ENCODE measurements around the gene KAZN. TPM values are rescaled to one million over a fixed set of nuclear protein-coding genes. Genes with fewer than 3 reads are reported as not detected.

Gene KAZN
- polyA plus RNA-seq, 2 of the 4 experiments (the other 2 are of a cell fraction) = 1.3 to 1.9 TPM

DNA sequence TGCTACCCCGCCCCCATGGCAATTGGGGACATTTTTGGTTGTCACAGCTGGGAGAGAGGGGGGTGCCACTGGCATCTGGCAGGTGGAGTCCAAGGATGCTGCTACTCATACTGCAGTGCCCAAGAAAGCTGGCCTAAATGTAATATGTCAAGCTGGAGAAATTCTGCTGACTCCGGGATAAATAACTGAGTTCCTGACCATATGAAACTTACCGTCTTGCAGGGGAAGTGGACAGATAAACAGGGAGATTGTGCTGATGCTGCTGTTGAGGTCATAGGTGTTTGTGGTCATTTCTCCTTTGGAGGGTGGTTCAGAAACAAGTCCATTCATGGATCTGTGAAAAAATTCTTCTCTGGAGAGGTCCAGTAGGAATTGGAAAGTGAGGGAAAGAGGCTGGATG is 54.4 kb downstream of the KAZN start:
- FAIRE-seq (no peak), ATAC-seq (no peak), DNase-seq (ENCODE audit: low read depth in 1 of 2, low spot score in 1 of 2) (no peak)
- no peak overlapping the region for H3K27ac ChIP-seq
- TF ChIP-seq MAFK (IDR thresholded peaks at IDR 0.05; ENCODE audit: partially characterized antibody) = peak; percentile 73
- TF ChIP-seq, protein P1, sequence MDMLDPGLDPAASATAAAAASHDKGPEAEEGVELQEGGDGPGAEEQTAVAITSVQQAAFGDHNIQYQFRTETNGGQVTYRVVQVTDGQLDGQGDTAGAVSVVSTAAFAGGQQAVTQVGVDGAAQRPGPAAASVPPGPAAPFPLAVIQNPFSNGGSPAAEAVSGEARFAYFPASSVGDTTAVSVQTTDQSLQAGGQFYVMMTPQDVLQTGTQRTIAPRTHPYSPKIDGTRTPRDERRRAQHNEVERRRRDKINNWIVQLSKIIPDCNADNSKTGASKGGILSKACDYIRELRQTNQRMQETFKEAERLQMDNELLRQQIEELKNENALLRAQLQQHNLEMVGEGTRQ (IDR thresholded peaks at IDR 0.05) = no peak
- TF ChIP-seq FOXS1 (CRISPR knock-in tag; IDR thresholded peaks at IDR 0.05) = no peak
- TF ChIP-seq HDAC2 (IDR thresholded peaks at IDR 0.05) = no peak
- no peak for TF ChIP-seq KDM1A (IDR thresholded peaks at IDR 0.05; ENCODE audit: low read depth)
- H3K4me3 ChIP-seq = no peak overlapping the region
- no peaks in the 10 kb centered on the region for H3K9me3 ChIP-seq
- POLR2A ChIA-PET = no interaction called here
- WGBS (ENCODE audit: missing lambda C conversion rate) = 15% methylated on average over 3 of the region's 3 CpGs
- H3K4me1 ChIP-seq = no peaks in the 10 kb centered on the region
- H3K4me2 ChIP-seq = no peak overlapping the region
- CTCF ChIA-PET = no interaction called here

DNA sequence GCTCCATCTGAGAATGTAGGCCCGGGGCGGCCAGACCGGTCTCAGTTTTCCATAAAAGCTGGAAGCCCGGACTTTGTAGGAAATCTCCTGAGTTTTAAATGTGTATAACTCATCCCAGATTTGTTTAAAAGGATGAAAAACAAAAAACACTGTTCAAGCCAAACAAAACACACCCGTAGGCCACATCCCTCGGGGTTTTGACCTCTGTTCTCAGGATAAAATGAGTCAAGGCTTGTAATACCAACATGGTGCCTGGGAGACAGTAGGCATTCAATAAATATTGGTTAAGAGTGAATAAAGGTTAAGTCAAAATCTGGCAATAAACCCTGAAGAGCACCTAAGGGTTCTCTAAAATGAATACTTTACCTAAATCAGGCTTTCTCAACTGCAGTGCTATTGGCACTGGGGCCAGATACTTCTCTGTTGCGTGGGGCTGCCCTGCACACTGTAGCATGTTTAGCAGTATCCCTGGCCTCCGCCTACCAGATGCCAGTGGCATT is 55.0 kb downstream of the KAZN start:
- TF ChIP-seq HEYL (CRISPR knock-in tag; IDR thresholded peaks at IDR 0.05) = no peak
- TF ChIP-seq ZFP36 (IDR thresholded peaks at IDR 0.05; ENCODE audit: borderline replicate concordance, partially characterized antibody) = no peak
- no peak for TF ChIP-seq POLR2AphosphoS2 (conservative IDR thresholded peaks at IDR 0.05; ENCODE audit: low read length)
- TF ChIP-seq RCOR1 (IDR thresholded peaks at IDR 0.05; ENCODE audit: low read depth, low read length) = no peak
- TF ChIP-seq, protein P2, sequence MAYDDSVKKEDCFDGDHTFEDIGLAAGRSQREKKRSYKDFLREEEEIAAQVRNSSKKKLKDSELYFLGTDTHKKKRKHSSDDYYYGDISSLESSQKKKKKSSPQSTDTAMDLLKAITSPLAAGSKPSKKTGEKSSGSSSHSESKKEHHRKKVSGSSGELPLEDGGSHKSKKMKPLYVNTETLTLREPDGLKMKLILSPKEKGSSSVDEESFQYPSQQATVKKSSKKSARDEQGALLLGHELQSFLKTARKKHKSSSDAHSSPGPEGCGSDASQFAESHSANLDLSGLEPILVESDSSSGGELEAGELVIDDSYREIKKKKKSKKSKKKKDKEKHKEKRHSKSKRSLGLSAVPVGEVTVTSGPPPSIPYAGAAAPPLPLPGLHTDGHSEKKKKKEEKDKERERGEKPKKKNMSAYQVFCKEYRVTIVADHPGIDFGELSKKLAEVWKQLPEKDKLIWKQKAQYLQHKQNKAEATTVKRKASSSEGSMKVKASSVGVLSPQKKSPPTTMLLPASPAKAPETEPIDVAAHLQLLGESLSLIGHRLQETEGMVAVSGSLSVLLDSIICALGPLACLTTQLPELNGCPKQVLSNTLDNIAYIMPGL (CRISPR knock-in tag; IDR thresholded peaks at IDR 0.05; ENCODE audit: borderline replicate concordance) = no peak
- no peak for TF ChIP-seq MYC (IDR thresholded peaks at IDR 0.05; ENCODE audit: borderline replicate concordance, low read length)
- TF ChIP-seq HDAC2 (IDR thresholded peaks at IDR 0.05) = no peak
- no peak overlapping the region for H3K4me3 ChIP-seq
- no peak for DNase-seq (ENCODE audit: low read depth in 1 of 2, low spot score in 1 of 2)
- ATAC-seq = no peak
- H3K9me3 ChIP-seq = no peaks in the 10 kb centered on the region
- no peak overlapping the region for H3K27ac ChIP-seq
- H3K4me2 ChIP-seq = no peak overlapping the region
- ChIA-PET POLR2A (no interaction called here), CTCF (no interaction called here)
- no peaks in the 10 kb centered on the region for H3K4me1 ChIP-seq
- no peak for FAIRE-seq
- 50% methylated on average over 7 of the region's 8 CpGs for WGBS (ENCODE audit: missing lambda C conversion rate)

DNA sequence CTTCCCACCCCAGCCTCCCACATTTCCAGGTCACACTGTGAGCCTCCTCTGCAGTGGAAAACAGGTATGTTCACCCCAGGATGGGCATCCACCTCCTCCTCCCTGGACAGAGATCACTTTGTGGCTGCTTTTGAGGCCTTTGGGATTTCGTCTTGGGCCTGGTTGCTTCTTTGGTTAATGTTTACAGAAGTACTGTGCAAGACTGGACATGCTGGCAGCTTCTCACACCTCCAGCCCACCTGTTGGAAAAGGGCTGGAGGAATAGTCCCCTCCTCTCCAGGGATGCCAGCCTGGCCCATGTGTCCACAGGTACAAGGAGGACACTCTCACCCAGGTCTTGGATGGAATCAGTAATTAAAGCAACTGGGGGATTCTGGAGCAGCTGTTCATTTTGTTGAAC is 56.1 kb downstream of the KAZN start:
- no peak for DNase-seq (ENCODE audit: low read depth in 1 of 2, low spot score in 1 of 2)
- WGBS (ENCODE audit: missing lambda C conversion rate) = 33% methylated on average over 1 of the region's 1 CpG
- Histone ChIP-seq H3K4me2 (no peak overlapping the region), H3K4me1 (no peaks in the 10 kb centered on the region), H3K4me3 (no peak overlapping the region), H3K27ac (no peak overlapping the region), H3K9me3 (no peaks in the 10 kb centered on the region)
- ATAC-seq = no peak
- POLR2A ChIA-PET = no interaction called here
- CTCF ChIA-PET = no interaction called here
- FAIRE-seq = no peak
- TF ChIP-seq KDM5A (IDR thresholded peaks at IDR 0.05) (no peak), FOSB (CRISPR knock-in tag; IDR thresholded peaks at IDR 0.05) (no peak), JUN (IDR thresholded peaks at IDR 0.05) (no peak), POLR2A (IDR thresholded peaks at IDR 0.05; ENCODE audit: low read length) (no peak), FOSL2 (IDR thresholded peaks at IDR 0.05) (no peak), FOSL2 (CRISPR knock-in tag; IDR thresholded peaks at IDR 0.05) (no peak), JUNB (IDR thresholded peaks at IDR 0.05) (no peak), RCOR1 (IDR thresholded peaks at IDR 0.05; ENCODE audit: low read depth, low read length) (no peak), ESRRA (IDR thresholded peaks at IDR 0.05; ENCODE audit: borderline replicate concordance, low read length) (no peak), MAZ (IDR thresholded peaks at IDR 0.05; ENCODE audit: borderline replicate concordance, low read depth, low read length) (no peak), RARB (CRISPR knock-in tag; IDR thresholded peaks at IDR 0.05) (no peak), MAFK (IDR thresholded peaks at IDR 0.05; ENCODE audit: partially characterized antibody) (no peak), PHF8 (IDR thresholded peaks at IDR 0.05; ENCODE audit: borderline replicate concordance, low read depth) (no peak), RNF2 (IDR thresholded peaks at IDR 0.05; ENCODE audit: borderline replicate concordance, low read depth) (no peak), ZNF302 (CRISPR knock-in tag; IDR thresholded peaks at IDR 0.05) (no peak), HOXB5 (CRISPR knock-in tag; IDR thresholded peaks at IDR 0.05) (no peak)
- TF ChIP-seq, protein P1 (IDR thresholded peaks at IDR 0.05) = no peak
- TF ChIP-seq, protein P3, sequence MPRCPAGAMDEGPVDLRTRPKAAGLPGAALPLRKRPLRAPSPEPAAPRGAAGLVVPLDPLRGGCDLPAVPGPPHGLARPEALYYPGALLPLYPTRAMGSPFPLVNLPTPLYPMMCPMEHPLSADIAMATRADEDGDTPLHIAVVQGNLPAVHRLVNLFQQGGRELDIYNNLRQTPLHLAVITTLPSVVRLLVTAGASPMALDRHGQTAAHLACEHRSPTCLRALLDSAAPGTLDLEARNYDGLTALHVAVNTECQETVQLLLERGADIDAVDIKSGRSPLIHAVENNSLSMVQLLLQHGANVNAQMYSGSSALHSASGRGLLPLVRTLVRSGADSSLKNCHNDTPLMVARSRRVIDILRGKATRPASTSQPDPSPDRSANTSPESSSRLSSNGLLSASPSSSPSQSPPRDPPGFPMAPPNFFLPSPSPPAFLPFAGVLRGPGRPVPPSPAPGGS (IDR thresholded peaks at IDR 0.05) = no peak
- TF ChIP-seq, protein P4, sequence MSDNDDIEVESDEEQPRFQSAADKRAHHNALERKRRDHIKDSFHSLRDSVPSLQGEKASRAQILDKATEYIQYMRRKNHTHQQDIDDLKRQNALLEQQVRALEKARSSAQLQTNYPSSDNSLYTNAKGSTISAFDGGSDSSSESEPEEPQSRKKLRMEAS (IDR thresholded peaks at IDR 0.05) = no peak
- TF ChIP-seq, protein P5, sequence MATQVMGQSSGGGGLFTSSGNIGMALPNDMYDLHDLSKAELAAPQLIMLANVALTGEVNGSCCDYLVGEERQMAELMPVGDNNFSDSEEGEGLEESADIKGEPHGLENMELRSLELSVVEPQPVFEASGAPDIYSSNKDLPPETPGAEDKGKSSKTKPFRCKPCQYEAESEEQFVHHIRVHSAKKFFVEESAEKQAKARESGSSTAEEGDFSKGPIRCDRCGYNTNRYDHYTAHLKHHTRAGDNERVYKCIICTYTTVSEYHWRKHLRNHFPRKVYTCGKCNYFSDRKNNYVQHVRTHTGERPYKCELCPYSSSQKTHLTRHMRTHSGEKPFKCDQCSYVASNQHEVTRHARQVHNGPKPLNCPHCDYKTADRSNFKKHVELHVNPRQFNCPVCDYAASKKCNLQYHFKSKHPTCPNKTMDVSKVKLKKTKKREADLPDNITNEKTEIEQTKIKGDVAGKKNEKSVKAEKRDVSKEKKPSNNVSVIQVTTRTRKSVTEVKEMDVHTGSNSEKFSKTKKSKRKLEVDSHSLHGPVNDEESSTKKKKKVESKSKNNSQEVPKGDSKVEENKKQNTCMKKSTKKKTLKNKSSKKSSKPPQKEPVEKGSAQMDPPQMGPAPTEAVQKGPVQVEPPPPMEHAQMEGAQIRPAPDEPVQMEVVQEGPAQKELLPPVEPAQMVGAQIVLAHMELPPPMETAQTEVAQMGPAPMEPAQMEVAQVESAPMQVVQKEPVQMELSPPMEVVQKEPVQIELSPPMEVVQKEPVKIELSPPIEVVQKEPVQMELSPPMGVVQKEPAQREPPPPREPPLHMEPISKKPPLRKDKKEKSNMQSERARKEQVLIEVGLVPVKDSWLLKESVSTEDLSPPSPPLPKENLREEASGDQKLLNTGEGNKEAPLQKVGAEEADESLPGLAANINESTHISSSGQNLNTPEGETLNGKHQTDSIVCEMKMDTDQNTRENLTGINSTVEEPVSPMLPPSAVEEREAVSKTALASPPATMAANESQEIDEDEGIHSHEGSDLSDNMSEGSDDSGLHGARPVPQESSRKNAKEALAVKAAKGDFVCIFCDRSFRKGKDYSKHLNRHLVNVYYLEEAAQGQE (IDR thresholded peaks at IDR 0.05) = no peak

Measured in A549 (cell line).